SHP77 (cell line): Measurements from ENCODE around the gene TCEA3.

Source experiments
- DNase-seq, 2 experiments: peaks; one replicate each; lab custom pipeline; 2025; lab: John Stamatoyannopoulos, UW

The TCEA3 gene

DNA sequence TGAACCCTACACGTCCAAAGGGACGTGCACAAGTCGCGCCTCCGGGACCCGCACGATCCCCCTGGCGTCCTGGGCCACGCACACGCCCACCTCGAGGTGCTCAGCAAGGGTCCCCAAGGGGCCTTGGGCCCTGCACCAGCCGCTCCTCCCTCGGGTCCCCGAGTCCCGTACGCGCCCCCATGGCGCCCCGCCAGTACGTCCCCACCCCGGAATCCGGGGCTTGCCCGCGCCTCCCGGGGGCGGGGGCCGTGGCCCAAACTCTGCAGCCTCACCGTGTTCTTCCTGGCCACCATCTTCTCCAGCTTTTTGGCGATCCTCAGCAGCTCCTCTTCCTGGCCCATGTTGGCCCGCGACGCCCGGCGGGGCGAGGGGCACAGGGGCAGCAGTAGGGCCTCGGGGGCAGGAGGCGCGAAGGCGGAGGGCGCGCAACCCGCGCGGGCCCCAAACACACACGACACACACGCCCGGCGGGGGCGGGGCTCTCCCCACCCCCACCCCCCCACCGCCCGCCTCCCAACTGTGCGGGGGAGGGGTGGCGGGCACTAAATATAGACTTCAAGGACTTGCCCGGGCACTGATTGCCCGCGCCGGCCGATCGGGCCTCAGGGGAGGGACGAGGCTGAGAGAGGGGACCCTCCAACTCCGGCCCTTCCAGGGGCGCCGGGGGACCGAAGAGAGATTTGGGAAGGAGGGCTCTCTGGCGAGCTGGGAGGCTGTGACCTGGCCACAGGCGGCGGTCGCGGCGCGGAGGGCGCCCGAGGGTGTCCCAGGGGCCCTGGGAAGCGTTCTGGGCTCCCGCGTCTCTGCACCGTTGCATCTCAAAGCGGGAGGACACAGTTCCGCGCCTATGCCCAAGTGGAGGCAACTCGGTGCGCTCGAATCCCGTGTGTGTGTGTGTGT is at the start of gene TCEA3:
TCEA3 (minus strand) TSS at position 456 of the 900 bp plus-strand sequence; CDS start at position 341, 115 bp downstream.
- no peak for DNase-seq

DNA sequence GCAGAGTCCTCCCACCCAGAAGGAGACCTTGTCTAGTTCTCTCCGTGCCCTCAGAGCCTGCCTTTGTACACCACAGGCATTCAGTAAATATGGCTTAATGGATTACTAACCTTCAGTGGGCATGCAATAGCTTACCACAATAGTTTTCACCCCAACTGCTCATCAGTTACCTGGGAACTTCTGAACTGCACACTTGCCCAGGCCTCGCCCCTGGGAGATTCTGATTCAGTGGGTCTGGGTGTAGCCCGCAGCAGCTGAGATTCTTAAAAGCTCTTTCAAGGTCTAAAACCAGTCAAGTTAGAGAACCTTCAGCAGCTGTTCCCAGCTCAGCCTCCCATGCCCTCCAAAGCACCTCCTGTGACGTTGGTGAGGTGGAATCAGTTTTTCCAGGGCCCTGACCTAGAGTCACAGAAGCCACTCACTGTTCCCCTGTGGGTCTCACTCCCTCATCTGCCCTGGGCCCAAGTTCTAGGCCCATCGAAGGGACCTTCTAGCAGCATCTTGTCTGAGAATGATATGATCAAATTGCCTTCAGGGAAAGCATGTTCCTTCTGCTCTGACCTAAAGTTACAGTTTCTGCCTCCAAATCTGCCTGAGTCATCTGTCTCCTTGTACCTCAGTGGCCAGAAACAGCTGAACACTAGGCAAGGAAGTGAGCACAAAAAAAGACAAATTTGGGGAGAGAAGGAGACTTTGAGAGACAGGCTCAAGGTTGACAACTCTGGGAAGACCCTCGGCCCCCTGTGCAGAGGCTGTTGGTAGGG is 48.7 kb upstream of the TCEA3 start:
- no peak for DNase-seq

DNA sequence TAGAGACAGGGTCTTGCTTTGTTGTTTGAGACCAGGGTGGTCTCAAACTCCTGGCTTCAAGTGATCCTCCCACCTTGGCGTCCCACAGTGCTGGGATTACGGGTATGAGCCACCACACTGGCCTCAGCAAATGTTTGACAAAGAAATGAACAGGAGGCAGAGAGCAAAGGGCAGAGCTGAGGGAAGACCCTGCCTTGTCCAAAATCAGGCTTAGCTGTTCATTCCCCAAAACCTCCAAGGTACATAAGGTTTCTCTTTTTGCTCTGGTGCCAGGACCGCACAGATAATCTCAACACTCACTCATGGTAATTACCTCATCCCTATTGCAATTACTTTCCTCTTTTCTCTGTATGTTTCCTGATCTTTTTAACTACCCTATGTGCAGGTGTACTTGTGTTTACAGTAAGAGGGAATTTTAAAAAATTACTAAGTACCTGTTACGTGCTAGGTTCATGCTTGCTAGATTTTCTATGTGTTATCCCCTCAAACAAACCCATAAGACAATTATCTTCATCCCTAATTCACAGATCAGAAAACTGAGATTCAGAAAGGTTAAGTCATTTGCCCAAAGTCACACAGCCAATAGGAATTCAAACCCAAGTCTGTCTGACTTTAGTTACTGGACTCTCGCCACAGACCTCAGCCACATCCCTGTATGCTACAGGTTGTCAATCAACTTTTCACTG is 47.9 kb upstream of the TCEA3 start:
- no peak for DNase-seq

DNA sequence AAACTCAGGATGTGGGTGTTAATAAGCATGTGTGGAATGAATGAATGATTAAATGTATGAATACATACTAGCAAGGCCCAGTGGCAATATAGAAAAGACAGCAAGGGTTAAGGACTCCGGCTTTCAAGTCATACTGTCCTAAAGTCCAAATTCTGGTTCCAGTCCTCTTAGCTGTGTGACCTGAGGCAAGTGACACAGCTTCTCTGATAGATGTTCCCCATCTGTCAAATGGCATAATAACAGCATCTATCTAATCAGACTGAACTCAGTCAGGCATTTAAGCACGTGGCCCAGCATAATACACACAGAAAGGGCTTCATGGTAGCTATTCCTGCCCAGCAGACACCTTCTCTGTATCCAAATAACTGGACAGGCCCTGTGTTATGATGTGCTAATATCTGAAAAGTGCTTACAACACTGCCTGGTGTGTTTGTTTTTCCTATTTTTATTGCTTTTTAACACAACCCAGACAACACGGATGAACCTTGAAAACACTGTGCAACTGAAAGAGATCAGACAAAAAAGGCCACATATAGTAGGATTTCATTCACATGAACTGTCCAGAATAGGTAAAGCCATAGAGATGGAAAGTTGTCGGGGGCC is 47.0 kb upstream of the TCEA3 start:
- no peak for DNase-seq

DNA sequence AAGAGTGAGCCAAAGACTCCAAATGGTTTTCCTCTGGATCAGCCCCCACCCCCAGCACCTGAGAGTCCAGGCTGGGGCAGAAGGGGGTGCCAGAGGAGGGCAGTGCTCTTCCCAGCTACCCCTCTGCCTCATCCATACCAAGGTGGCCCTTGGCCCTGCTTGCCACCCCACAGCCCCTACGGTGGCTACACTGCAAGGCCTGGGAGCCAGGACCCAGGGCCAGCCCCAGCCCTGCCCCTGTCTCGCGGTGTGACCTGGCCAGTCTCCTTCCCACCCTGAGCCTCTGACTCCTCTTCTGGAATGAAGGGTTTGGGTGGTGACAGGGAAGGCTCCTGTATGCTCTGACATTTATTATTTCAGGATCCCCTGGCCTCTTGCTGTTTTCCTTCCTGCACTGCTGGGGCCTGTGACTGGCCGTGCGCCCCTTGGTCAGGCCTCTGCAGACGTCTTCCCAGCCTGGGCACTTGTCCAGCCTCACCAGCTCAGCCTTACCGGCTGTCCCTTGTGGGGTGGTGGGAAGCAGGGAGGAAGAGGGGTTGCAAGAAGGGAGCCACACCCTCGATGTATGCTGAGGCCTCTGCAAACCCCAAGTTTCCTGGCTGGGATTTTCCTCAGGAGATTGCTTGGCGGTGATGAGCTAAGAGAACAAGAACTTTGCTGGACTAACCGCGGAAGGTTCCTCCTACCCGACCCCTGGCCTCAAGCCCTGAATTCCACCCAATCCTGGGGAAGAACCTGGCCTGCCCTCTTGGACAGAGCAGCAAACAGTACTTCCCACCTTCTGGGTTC is 45.9 kb upstream of the TCEA3 start:
- DNase-seq = no peak

DNA sequence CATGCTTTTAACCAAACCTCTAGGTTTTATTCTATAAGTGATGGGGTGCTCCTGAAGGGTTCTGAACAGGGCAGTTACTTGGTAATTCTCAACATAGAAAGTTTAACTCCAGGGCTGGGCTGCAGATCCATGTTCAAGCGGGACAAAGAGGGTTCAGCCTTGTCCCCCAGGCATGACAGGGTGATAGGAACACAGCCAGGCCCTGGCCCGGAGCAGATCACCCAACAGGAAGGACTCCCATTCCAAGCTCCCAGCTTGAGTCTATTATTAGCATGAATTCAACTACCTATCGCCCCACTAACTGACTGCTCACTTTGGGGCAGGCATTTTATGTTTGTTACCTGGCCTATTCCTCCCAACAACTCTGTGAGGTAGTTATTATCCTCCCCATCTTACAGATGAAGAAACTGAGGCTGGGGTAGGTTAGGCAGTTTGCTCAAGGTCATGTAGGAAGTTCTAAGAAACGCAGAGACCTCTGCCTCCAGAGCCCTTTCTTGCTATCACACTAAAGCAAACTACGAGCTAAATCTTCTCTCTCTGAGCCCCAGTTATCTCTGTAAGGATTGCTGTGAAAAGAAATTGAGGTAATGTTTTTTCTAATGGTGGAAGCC is 44.9 kb upstream of the TCEA3 start:
- no peak for DNase-seq

DNA sequence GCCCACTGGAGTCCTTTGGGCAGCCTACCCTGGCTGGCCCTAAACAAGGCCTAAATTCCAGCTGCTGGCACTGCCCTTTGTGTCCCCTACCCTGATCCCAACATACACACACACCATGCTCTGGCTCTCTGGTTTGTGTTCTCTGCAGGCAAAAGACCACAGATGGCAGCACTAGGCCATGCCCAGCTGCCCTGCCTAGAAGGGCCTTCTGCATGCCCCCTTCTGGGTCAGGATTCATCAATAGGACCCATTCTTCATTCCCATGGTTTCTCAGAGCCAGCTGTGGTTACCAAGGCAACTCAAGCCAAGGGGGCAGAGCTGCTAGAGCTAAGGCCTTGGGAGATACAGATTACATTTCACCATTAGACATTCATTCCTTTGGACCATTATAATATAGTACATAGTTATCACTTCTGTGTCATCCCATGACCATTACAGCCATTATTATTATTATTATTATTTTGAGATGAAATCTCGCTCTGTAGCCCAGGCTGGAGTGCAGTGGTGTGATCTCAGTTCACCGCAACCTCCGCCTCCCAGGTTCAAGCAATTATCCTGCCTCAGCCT is 42.0 kb upstream of the TCEA3 start:
- DNase-seq = no peak

DNA sequence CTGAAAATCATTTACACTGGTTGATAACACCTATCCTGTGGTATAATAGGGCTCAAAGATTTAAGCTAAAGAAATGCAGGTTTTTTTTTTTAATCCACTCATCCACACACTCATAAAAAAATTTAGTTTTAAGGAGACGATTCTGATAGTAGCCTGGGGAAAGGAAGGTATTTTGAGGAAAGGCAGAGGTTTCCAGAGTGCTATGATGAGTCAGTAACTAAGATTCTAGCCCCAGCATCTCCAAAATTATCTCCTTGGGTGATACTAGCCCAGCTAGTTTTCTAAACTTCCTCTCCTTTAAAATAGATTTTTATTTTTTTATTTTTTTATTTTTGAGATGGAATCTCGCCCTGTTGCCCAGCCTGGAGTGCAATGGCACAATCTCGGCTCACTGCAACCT is 38.7 kb upstream of the TCEA3 start:
- DNase-seq = no peak

DNA sequence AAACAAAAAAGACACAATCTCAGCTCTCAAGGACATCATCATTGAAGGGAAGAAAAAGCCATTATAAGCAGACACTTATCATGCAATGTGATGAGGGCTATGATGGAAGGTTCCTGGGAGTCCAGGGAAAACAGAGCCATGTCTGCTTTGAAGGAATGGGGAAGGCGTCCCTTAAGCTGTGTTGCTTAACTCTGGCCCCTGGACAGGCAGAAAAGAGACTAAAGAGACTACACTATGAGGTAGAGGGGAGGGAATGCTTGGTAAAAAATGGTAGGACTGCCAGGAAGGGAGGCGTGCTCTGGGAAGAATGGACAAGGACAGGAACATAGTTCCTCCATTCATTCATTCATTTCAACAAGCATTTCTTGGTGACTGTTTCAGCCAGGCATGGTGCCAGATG is 38.2 kb upstream of the TCEA3 start:
- DNase-seq = no peak

DNA sequence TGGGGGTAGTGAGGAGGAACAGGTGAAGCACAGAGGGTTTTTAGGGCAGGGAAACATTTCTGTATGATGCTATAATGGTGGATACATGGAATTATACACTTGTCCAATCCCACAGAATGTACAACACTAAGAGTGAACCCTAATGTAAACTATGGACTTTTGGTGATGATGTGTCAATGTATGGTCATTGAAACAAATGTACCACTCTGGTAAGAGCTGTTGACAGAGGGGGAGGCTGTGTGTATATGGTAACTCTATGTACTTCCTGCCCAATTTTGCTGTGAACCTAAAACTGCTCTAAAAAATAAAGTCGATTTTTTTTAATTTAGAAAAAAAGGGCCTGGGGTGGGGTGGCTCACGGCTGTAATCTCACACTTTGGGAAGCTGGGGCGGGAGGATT is 36.5 kb upstream of the TCEA3 start:
- no peak for DNase-seq

DNA sequence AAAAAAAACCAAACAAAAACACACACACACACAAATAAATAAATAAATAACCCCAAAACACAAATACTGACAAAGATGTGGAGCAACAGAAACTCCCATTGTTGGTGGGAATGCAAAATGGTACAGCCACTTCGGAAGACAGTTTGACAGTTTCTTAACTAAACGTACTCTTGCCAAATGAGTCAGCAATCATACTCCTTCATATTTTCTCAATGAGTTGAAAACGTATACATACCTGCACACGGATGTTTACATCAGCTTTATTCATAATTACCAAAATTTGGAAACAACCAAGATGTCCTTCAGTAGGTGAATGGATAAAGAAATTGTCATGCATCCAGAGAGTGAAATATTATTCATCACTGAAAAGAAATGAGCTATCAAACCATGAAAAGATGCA is 36.0 kb upstream of the TCEA3 start:
- no peak for DNase-seq

DNA sequence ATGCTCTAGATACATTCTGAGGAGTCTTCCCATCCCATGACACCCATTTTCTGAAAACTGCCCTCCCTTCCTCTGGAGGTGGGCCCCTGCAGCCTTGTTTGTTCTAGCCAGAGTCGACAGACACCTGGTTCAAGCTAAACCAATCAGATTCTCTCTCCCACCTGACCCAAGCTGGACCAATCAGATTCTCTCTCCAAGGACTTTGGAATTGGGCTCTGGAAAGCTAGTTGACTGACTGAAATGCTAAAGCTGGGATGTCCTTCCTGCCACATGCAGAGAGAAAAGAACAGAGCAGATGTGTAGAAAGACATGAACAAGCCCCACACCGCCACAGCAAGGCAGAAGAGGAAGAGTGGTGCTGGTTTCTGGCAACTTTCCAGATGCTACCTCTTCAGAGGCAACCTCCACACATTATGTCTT is 34.8 kb upstream of the TCEA3 start:
- no peak for DNase-seq

DNA sequence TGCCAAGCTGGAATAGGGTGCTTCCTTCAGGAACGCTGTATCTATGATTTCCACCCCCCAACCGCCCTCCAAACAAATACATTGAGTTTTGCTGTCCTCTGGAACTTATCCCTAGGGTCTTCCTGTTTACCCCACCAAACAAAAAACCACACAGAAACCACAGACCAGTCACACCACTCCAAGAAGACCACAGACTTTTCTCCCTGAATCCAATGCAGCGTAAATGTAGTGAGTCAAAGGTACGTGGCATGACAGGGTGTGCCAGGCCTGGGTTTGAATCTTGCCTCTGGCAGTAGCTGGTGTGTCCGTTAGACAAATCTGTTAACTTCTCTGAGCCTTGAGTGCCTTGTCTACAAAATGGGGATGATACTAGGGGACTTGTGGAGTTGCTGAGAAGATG is 31.7 kb upstream of the TCEA3 start:
- DNase-seq = no peak

DNA sequence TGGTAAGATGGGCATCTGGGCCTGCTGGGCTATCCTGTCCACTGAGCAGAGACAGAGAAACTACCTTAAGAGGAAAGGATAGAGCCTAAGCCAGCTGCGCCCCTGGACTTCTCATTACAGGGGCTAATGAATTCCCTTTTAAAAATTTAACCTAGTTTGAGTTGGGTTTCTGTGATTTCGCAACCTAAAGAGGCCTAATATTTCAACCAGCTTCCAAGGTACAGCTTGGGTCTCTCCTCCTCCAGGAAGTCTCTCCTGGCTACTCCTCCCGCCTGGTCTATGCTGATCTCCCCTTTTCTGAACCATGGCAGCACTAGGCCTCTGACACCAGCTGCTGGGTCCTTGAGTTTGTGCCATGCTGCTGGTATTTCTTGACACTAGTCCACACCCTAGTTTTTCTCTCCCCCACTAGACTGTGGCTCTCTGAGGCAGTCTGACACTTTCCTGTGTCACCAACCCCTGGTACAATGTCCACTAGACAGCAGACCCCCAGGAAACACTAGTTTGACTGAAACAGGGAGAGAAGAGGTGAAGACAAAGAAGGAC is 29.0 kb upstream of the TCEA3 start:
- no peak for DNase-seq

DNA sequence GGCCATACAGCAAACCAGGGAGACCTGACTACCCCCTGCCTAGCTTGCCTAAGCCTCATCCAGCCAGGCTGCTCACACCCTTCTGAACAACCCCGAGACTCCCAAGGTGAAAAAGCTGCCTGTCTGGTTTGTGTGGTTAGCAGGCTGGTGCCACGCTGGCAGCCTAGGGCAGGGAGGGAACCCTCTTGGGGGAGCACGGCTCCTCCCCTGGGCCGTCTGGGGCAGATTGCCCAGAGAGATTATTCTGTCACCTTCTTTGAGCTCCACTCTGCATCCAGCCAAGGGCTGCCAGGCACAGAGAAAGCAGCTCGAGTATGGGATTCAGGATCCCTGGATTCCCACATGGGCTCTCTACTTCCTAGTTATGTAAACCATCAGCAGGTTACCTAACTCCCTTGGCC is 27.5 kb upstream of the TCEA3 start:
- DNase-seq = no peak

DNA sequence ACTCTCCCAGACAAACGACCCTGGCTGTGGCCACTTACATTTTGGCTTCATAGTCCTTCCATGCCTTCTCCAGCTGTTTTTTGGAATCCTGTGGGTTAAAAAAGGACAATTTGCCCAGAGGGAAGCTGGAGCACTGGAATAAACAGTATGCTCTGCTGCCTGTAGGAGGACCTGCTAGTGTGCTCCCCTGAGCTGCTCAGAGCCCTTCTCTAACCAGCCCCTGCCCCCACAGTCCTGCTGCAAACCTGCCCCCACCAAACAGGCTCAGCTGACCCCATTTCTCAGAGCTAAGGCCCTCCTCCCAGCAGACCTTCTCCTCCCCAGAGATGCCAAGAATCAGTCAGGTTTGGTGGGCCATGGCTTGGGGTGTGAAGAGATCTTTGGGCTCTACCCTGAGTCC is 26.9 kb upstream of the TCEA3 start:
- no peak for DNase-seq

DNA sequence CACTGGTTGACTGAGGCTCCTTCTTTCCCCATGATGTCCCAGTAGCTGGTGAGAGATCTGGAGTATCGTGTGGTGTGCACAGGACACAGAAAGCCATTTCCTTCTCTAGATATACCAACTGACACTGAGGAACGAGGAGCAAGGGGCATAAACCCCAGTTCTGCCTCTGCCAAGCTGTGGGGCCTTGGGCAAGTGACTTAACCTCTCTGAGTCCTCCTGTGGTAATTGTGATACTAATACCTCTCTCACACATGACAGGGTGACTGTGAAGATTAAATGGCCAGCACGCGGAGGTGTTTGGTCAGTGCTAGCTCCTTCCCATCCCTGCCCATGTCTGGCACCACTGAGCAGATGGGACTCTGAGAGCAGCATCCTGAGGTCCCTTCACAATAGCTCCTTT is 26.3 kb upstream of the TCEA3 start:
- DNase-seq = no peak

DNA sequence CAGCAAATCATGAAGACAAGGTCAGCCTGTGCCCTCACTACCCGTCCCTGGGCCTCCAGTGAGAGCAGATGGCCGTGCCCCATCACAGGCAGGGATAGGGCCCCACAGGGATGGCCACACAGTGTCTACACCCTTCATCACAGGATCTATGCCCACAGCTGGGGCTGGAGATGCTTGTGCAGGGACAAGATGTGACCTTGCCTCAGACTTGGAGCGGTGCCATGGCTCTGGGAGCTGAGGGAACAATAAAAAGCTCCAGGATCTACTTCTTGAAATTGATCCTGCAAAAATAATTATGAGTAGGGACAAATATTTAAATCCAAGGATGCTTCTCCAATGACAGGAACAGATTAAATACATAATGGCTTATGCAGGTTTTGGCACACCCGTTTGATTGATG is 25.4 kb upstream of the TCEA3 start:
- DNase-seq = peak; percentile 24 to 39

DNA sequence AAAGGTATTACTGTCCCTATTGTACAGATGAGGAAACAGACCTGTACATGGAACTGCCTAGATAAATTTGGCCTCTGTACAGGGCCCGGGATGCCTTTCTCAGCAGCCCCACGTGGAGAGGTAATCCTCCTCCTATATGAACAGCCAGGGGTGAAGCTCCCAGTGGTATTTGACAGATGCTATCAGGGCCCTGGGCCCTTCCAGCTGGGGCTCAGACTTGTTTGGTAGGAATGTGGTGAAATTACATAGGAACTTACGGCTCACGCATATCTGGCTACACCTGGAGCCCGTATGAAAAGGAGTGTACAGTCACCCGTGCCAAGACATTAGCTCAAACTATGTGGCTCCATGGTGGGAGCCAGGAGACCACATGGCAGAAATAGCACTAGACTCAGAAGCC is 24.8 kb upstream of the TCEA3 start:
- no peak for DNase-seq

DNA sequence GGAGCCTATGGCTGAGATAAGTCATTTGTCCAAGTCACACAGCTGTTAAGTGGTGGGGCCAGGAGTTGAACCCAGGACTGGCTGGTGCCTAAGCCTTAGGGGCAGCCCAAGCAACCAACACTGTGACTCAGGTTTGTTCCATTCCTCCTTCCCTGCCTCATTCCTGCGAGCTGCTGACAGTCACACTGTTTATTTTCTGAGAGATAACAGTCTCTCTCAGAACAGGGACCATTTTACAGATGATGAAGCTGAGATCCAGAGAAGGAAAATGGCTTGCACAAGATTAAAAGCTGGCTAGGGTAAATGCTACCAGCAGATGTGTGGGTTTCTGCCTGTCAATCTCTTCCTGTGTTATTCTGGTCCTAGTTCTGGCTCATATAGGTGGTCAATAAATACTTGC is 24.3 kb upstream of the TCEA3 start:
- DNase-seq = no peak
